NCI-H226 (cell line): ENCODE data around the gene TMEM88.

ENCODE experiments used
- DNase-seq: peaks from one replicate; pipeline ENCODE4 v3.0.0-alpha.2; 2015

TMEM88 gene

DNA sequence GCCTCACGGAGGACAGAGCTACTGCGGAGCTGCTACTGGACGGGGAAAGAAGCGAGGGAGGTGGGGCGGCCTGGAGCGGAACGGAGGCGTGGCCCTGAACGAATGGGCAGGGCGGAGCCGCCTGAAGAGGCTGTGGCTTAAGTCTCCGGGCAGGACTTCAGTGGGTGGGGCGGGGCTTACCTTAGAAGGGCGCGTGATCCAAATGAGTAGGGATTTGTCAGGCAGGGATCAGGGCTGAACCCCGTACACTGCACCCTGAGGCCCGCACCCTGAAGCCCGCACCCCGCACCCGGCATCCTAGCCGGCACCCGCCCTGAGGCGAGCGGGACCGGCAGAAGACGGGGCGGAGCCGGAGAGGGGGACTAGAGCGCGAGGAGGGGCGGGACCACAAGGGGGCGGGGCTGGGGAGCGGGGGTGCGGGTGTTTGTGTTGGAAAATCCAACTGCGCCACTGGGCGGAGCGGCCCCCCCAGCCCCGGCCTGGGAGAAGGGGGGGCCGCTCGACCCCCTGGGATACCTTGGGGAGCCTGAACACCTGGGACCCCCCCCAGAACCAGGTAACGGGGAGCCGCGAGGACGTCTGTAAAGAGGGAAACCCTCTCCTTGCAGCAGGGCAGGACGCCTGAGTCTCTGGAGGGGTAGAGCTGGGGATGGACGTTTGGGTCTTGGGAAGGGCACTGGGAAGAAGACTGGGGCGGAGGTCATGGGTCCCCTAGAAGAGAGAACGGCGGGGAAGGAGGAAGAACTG, 20.9 kb upstream of the TMEM88 start, which contains the start of gene KDM6B:
KDM6B (plus strand) TSS at position 423 of the 747 bp plus-strand sequence. CDS start 11,338 bp downstream, outside the sequence.
- peak; percentile 68 for DNase-seq

DNA sequence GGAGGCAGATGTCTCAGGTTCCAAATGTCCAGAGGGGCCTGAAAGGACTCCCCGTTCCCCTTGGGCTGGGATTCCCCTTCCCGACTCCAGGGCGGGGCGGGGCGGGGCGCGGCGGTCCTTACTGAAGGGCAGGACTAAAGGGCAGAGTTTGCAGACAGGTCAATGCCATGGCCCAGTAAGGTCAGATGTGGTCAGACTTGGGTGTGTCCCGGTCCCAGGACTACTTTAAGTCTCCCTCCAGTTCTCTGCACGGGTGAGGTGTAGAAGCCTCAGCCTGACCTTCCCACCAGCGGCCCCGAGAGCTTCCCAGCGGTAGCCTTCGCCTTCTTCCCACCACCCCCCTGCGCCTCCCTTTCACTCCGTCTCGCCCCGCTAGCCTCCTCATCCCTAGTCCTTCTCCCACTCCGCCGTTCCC, 20.3 kb upstream of the TMEM88 start:
- no peak for DNase-seq

DNA sequence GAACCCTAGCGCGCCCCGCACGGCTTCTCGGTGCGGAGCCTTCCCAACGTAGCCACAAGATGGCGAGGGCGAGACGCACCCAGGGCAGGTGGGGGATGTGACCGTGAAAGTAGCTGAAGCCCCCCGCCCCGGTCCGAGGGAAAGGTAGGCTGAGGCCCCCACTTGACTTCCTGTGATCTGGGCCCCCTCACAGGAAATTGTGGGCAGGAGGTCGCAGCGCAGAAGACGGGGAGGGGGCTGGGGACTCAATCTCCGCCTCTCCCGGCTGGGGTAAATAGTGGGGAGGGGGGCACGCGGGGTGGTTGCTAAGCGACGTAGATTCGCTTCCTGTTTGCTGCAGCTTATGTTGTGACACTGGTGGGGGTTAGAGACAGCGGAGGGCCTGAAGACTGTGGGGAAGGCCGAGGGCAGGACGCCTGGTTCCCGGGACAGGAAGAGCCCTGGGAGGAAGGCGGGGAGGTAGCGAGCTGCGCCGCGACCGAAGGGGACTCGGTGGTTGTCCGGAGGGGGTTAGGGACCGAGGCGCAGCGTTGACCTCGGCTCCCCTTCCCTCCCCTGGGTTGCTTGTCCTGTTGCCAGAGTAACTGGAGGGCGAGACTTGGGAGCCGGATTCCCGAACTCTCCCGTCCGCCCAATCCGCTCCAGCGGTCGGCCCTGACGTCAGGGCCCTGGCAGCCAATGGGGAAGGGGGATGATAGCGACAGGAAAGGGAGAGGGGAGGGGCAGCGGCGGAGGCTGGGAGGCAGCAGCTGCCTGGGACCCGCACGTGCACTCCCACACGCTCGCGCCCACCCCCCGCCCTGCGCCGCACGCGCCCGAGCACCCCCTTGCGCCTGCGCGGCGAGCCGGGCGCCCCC, 19.7 kb upstream of the TMEM88 start:
- DNase-seq = peak; percentile 99

DNA sequence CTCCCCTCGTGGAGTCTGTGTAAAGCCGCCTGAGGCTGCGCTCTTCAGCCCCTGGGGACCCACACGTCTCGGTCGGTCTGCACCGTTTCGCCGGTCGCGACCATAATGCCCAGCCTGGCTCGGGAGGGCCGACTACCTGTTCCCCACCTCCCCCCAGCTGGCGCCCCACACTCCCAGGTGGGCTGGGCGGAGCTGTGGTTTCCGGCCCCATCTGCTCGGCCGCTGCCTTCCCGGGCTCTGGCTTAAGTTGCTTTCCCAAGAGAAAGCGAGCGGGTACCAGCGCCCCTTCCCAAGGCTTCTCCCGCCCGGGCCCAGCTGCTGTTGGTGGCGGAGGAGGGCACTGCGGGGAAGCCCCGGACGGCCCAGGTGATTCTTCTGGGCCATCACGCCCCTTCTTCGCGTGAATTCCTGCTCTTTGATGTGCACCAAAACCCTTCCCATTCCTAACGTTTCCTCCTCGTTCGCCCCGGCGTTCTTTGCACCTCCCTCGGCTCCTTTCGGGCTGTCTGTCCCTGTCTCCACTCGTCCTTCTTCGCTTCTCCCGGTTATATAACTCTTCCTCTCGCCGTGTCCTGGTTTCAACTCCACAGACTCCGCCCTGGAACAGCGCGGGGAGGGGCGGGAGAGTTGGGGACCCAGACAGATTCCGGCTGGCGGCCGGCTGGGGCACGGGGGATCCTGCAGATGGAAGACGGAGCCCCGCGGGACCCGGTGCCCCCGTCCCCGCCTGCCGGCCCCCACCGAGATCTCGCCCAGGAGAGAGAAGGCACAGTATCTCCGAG, 18.9 kb upstream of the TMEM88 start:
- peak; percentile 59 for DNase-seq

DNA sequence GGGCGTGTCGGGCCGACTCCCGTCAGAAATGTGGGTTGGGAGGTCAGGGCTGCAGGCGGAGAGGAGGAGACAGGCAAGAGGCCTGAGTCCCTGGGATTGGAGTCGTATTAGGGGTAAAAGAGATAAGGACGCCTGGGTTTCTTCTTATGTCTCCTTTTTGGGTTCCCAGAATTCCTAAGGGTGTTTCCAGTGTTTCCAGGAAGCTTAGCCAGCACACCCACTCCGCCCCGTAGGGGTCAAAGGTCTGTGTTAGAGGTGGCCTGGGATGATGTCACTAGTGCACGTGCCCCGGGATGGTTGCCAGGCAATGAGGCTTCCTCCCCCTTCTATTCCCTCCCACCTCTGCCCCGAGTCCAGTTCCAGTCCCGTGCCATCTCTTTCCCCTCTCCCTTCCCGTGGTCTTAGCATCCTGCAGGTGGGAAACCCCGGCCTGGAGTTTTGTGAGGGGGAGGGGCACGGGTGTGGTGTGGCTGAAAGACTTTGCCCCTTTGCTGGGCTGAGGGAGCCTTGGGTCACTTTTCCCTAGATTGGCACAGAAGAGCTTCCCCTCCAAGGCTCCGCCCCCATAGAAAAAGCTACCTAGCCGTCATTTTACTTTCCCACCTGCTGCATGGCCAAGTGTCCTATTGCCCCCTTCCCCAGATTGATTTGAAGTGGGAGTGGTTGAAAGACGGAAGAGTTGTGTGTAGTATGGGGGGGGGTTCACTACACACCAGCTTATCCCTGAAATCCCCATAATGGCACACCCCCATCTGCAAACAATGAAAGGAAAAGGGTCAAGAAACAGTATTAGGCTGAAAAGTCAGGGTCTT, 18.1 kb upstream of the TMEM88 start:
- peak; percentile 82 for DNase-seq

DNA sequence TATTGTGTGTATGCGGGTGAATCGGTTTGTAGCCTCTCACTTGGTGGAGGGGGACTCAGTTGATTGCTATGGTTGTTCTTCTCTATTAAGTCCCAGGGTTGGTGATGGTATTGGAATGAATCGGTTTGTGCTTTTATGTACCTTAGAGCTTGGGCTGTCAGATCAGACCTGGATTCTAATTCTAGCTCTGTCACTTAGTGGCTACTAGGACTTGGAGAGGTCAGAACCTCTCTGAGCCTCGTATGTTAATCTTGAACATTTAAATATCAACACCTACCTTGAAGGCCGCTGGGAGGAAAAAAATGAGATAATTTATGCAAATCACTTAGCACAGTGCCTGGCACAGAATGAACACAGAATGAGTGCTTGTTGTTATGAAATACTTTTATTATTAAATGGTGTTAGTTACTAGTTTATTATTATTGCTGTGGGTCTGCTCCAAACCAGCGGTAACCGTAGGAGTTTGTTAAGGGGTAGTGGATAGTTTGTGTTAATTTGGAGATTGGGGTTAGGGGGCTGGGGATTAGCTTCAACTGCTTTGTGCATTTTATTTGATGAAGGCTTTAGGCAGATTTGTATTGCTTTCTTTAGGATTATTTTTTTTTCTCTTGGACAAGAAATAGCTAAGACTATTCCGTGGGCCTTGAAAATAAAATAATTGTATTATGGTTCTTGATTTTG, 17.3 kb upstream of the TMEM88 start:
- DNase-seq = no peak

DNA sequence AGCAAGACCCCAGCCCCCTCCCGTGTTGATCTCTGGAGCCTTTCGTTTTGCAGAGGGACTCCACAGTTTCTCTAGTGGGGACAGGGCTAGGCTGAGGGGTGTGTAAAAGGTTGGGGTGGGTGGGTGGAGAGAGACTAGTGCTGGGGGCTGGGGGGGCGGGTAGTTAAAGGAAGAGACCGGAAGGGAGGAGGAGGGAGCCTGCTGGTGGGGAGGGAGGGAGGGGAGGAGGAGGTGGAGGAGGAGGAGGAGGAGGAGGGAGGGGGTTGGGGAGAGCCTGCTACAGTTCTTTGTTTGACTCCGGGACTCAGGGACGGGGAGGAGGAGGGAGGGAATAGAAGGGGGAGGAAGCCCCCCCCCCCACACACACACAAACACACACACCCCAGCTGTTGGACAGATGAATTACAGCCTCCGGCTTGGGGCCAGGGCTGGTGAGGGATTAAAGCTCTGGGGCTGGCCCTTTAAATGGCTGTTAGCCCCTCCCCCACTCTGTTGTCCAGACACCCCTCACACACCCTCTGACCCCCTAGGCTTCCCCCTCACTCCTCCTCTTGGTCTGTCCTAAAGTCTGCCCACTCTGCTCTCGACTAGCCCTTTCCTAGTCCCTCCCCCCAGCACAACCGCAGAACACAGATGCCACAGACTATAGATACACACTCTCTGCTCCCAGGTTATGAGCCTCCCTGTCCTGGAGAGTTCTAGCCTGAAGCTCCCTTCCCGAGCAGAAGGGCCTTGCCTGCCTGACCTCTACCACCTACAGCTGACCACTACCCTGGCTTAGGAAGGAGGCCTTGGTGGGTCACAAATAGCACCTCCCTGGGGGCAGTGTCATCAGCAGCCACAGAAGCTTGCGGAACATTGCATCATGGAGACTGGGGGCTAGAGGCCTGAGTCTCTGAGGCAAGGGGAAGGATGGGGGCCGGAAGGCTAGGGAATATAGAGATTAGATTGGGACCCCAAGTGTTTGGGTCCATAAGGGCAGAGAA, 16.5 kb upstream of the TMEM88 start:
- DNase-seq = peak; percentile 26

DNA sequence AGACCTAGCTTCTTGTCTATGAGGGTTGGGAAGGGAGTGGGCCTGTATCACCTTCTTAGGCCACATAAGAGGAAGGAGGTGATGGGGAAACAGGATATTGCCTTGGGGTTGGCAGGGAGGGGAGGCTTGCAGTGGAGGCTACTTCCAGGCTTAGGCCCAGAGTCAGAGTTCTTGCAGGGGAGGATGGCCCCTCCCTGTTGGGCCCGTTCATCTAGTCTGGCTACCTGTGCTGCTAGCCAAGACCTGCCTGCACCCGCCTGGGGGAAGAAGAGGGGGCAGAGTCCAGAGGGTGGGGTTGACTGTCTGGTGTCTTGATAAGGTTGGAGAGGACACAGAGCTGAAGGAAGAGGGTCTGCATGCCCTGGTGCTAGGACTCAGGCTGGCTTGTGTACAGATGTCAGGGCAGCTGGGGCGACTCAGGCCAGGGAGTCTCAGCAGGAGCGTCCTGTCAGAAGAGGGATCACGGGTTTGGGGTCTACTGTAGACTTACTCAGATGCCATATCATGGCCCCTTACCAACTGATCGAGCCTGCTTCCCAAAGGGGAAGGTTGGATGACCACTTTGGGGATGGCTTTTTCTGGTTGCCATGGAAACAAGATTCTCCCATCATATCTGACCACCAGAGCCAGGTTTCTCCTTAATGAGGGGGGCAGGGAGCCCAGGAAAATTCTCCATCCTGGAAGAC, 15.5 kb upstream of the TMEM88 start:
- DNase-seq = no peak

DNA sequence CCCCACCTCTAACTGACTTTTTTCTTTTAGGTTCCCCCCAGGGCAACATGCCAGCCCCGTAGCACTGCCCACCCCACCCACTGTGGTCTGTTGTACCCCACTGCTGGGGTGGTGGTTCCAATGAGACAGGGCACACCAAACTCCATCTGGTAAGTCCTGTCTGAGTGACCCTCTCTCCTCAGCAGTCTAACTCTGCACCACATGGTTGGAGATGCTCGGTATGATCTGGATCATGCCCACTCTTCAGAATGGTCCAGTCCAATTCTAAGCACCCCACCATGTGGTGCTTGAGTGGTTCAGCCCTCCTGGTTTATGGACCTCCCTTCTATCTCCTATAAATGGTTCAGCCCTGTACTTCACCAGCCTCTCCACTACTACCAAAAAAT, 15.0 kb upstream of the TMEM88 start:
- DNase-seq = no peak

DNA sequence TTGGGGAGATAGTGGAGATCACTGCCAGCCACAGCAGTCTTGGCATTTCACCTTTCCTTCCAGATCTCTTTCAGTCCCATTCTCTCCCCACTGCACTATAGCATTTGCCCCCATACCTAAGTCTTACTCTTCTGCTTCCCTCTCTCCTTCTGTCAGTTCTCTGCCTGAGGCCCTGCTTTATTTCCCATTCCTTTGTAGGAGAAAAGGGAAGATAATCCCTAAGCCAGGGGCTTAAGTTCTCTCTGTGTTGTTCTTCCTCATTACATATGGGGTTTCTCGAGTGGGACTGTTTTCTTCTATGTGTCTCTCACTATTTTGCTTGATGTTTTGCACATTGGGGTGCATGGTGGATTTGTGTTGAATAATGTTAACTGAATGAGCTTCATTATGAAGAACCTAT, 14.4 kb upstream of the TMEM88 start:
- no peak for DNase-seq

DNA sequence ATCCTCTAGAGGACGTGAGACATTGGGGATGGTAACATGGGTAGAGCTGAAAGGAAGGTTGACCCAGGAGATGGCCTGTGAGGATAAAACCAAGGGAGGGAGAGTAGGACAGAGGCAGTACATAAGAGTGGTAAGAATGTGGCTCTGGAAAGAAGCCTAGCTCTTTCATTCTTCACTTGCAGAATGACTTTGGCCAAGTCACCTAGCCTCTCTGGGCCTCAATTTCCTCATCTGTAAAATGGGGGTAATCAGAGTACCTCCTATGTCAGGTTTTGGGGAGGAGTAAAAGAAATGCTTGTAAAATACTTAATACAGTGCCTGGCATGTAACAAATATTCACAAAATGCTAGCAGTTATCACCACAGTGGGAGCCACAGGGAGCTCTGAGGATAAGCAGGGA, 14.0 kb upstream of the TMEM88 start:
- DNase-seq = no peak

DNA sequence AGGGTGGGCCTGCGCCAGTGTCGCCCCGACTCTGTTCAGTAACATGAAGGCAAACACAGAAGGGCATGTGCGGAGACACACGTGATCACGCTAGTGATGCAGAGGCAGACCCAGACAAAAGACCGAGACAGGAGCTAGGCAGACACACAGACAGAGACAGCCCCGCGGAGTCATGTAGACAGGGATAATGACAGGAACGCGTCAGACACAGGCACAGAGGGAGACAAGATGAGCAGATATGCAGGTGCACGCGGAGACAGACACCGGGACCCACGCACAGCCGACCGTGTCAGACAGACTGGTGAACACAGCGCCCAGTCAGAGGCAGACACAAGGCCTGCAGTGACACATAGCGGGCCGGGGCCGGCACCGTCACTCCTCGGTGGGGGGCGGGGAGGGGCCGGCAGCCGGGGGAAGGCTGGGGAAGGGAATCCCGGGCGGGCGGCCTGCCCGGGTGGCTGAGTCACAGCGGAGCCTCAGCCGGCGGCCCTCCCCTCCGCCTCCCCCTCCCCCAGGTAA, 13.4 kb upstream of the TMEM88 start:
- peak; percentile 80 for DNase-seq

DNA sequence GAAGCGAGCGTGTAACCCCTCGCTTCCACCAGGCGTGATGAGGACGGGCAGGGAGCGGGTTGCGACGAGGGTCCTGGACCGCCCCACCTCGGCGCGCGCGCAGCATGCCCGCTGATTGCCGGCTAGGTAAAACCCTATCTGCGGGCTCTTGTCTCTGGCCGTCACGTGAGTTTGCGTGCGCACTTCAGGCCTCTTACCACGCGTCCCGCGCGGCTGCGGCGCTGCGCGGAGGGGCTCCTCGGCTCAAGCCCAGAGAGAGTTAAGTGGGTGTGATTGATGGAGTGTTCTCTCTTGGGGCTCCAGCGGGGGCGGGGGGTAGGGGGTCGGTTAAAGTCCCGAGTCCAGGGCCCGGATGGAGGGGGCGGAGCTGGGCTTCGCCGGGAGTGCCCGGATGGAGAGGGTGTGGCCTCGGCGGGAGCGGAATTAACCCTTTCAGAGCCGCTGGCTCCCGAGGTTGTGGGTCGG, 12.9 kb upstream of the TMEM88 start:
- DNase-seq = peak; percentile 71

DNA sequence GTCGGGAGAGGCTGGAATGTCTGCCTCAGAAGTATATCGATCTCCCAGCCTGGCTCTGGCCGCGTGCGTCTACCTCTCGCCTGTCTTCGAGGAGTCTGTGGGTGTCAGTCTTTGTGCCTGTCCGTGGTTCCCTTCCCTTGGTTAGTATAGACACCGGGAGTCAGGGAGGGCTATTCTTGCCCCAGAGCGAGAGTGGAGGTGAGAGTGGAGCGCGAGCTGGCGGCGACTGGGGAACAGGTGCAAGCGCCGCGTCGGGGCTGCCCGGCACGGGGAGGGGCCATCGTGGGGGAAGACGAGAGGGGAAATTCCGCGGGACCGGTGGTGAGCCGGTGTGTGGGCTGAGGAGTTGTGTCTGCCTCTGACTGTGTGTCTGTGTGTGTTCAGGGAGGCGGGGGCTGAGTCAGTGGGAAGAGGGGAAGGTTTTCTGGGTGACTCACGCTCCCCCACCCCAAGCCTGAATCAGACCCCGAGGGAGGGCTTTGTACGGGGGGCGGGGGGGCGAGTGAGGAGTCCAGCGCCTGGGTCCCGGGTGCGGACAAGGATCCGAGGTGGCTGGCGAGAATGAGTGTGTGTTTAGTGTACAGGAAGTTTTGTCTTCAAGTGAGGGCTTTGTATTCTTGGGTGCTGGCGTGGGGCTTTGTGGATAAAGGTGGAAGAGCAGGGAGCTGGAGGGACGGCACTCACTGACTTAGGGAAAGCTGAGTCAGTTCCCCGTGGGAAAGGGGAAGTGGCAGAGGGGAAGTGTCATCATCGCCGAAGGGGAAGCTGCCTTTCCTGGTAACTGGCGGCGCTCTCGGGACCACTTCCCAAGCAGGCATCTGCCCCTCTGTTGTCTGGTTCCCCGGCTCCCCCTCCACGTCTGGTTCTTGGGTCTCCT, 12.2 kb upstream of the TMEM88 start:
- peak; percentile 92 for DNase-seq

DNA sequence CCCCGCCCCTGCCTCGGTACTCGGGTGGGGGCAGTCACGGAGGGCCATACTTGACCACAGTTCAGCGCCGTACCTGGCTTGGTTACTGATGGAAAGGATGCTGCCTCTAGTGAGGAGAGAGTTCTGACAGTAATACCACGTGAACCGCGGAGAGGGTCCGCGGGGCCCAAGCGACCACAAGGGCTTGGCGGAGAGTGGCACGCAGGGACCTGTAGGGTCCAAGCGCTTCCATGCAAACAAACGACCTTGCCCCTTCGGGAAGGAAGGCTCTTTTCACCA, 11.7 kb upstream of the TMEM88 start:
- DNase-seq = no peak

DNA sequence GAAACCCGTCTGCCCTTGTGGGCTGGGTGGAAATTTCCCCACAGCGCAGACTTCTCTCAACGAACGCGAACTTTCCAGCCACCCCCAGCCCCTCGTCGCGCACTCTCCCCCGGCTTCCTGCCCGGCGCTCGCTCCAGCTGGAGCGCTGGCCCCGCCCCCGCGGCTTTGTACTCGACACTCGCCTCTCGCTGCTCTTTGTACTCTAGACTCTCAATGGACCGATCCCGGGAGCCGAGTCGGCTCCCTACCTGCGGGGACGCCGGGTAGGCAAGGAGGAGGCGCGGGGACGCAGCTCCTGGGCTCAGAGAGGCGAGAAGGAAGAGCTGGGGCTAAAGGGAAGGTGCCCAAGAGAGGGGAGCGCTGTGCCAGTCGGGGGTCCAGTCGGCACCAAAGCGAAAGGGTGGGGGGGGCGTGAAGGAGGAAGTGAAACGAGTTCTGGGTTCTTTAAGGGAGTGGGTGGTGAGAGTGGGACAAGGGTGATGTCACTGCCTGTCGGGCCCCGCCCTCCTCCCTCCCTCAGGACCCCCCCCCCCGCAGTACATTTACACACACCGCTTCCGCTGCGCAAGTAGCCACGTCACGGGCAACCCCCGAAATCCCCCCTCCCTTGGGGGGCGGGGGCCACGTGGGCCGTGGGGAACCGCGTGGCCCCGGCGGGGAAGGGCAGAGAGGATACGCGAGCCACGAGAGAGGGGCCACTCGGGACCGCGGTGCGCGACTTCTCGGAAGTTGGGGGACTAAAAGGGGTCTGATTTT, 11.2 kb upstream of the TMEM88 start:
- peak; percentile 79 for DNase-seq

DNA sequence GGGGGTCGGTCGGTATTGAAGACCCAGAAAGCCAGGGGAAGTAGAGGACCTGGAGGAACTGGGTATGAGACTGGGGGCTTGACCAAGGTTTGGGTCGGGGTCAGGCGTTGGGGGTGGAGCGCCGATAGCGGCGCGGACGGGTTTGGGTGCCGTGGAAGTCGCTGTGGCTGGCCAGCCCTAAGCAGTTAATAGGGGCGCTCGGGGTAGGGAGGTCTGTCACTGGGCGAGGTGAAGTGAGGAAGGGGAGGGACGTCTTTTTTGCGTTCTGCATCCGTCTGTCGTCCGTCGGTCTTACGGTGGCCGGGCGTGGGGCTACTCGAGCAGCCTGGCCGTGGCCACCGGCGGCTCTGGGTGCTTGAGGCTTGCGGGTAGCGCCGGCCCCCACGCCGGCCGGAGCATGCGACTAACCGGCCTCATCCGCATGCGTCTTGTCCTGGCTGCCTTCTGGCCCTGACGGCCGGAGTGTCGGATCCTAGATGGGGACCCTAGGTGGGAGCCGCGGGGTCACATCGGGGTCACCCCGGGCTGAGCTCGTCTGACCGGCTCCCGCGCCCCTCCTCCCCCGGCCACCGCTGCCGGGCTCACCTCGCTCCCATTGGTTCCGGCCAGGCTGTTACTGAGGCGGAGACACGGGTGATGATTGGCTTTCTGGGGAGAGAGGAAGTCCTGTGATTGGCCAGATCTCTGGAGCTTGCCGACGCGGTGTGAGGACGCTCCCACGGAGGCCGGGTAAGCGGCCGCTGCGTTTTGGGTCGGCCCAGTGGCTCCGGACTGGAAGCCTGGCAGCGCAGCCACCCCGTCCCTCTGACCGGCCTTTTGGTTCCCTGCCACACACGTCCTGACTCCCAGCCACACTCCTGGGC, 10.3 kb upstream of the TMEM88 start:
- peak; percentile 95 for DNase-seq
